HepG2 (cell line): ENCODE data around the gene NCDN. TPM values are rescaled to one million over a fixed set of nuclear protein-coding genes. Genes with fewer than 3 reads are reported as not detected.

Experiments
- GPN1 ChIP-seq: sonication (generic); formaldehyde crosslinking; IDR thresholded peaks from 2 replicates; pipeline ENCODE4 v1.5.1; 2020; ENCODE audit warnings: missing genetic modification reagents, borderline replicate concordance
- KDM4B ChIP-seq: sonication (generic); formaldehyde crosslinking; IDR thresholded peaks from 2 replicates; pipeline ENCODE4 v1.4.0; 2020; ENCODE audit warnings: missing genetic modification reagents
- LCORL ChIP-seq, 2 experiments: fragments of 450-650 bp in 1 of 2; sonication (generic) in 1 of 2; formaldehyde crosslinking in 1 of 2; IDR thresholded peaks; 2 replicates each; pipeline versions ENCODE4 v1.5.0 to v1.6.1; 2017 to 2020; ENCODE audit warnings: antibody characterized with exemption in 1 of 2, missing genetic modification reagents in 1 of 2
- MYC ChIP-seq: sonication (generic); formaldehyde crosslinking; IDR thresholded peaks from 2 replicates; pipeline ENCODE4 v1.9.0; 2021; ENCODE audit warnings: missing genetic modification reagents, borderline replicate concordance
- NFYC ChIP-seq: IDR thresholded peaks from 2 replicates; pipeline ENCODE4 v1.6.1; 2016; ENCODE audit warnings: missing genetic modification reagents, missing compliant biosample characterization
- NR2F2 ChIP-seq: IDR thresholded peaks from 2 replicates; pipeline ENCODE4 v1.6.1; 2012; ENCODE audit warnings: low read depth, inconsistent platforms, borderline replicate concordance
- RFXAP ChIP-seq: sonication (generic); formaldehyde crosslinking; IDR thresholded peaks from 2 replicates; pipeline ENCODE4 v1.4.0; 2020; ENCODE audit warnings: missing genetic modification reagents, borderline replicate concordance
- SIX4 ChIP-seq: sonication (generic); formaldehyde crosslinking; IDR thresholded peaks from 2 replicates; pipeline ENCODE4 v1.4.0; 2020; ENCODE audit warnings: missing genetic modification reagents
- THAP11 ChIP-seq: IDR thresholded peaks from 2 replicates; pipeline ENCODE4 v1.6.1; 2016; ENCODE audit warnings: missing biosample characterization, missing genetic modification reagents
- TP53 ChIP-seq: sonication (generic); formaldehyde crosslinking; conservative IDR thresholded peaks from 2 replicates; pipeline ENCODE4 v1.4.0; 2020; ENCODE audit warnings: missing genetic modification reagents
- YEATS4 ChIP-seq: sonication (generic); formaldehyde crosslinking; IDR thresholded peaks from 2 replicates; pipeline ENCODE4 v1.4.0; 2020; ENCODE audit warnings: missing genetic modification reagents, borderline replicate concordance
- ZNF569 ChIP-seq: sonication (generic); formaldehyde crosslinking; IDR thresholded peaks from 2 replicates; pipeline ENCODE4 v1.5.0; 2020; ENCODE audit warnings: mild to moderate bottlenecking, missing genetic modification reagents, moderate library complexity, borderline replicate concordance
- ZNF607 ChIP-seq: sonication (generic); formaldehyde crosslinking; IDR thresholded peaks from 2 replicates; pipeline ENCODE4 v1.5.1; 2020; ENCODE audit warnings: missing genetic modification reagents, mild to moderate bottlenecking, borderline replicate concordance
- ZNF614 ChIP-seq: IDR thresholded peaks from 2 replicates; pipeline ENCODE4 v1.6.1; 2018; ENCODE audit warnings: missing biosample characterization, missing genetic modification reagents, inconsistent platforms, borderline replicate concordance
- ZNF660 ChIP-seq: sonication (generic); formaldehyde crosslinking; IDR thresholded peaks from 2 replicates; pipeline ENCODE4 v1.5.1; 2020; ENCODE audit warnings: mild to moderate bottlenecking, low read depth, missing genetic modification reagents, borderline replicate concordance
- ZNF749 ChIP-seq: sonication (generic); formaldehyde crosslinking; IDR thresholded peaks from 2 replicates; pipeline ENCODE4 v1.8.0; 2022; ENCODE audit warnings: mild to moderate bottlenecking, missing genetic modification reagents, moderate library complexity, borderline replicate concordance
- polyA plus RNA-seq, 8 experiments: library from polyadenylated mRNA; depleted of rRNA in 3 of 8; stranded (reverse) in 7 of 8; unstranded in 1 of 8; fragments of >200 nt; fragmentation: Illumina TruSeq in 4 of 8; extraction: Trizol in 4 of 8; gene quantifications; 2 replicates each; pipeline versions ENCODE4 v1.2.1 to v1.2.3, GENCODE V29; 2011 to 2016; ENCODE audit warnings: low read depth in 4 of 8, missing spikeins in 1 of 8, mixed read lengths in 1 of 8; ENCODE audit not compliant: insufficient read depth in 1 of 8
- total RNA-seq, 5 experiments: library from RNA; depleted of rRNA; stranded (reverse); fragments of >200 nt; fragmentation: Illumina TruSeq; extraction: Trizol; gene quantifications; 2 replicates each; pipeline ENCODE4 v1.2.3, GENCODE V29; 2016; ENCODE audit warnings: low read depth in 1 of 5
- TF ChIP-seq, protein P1 (sequence below): sonication (generic); formaldehyde crosslinking; IDR thresholded peaks from 2 replicates; pipeline ENCODE4 v1.5.0; 2020; ENCODE audit warnings: mild to moderate bottlenecking, missing genetic modification reagents, borderline replicate concordance
- TF ChIP-seq, protein P2 (sequence below): sonication (generic); formaldehyde crosslinking; IDR thresholded peaks from 2 replicates; pipeline ENCODE4 v1.8.0; 2022; ENCODE audit warnings: missing genetic modification reagents, mild to moderate bottlenecking, borderline replicate concordance
- TF ChIP-seq, protein P3 (sequence below): IDR thresholded peaks from 2 replicates; pipeline ENCODE4 v1.6.1; 2018; ENCODE audit warnings: missing genetic modification reagents
- TF ChIP-seq, protein P4 (sequence below): sonication (generic); formaldehyde crosslinking; IDR thresholded peaks from 2 replicates; pipeline ENCODE4 v1.8.1; 2023; ENCODE audit warnings: mild to moderate bottlenecking, missing genetic modification reagents
- TF ChIP-seq, protein P5 (sequence below): IDR thresholded peaks from 2 replicates; pipeline ENCODE4 v1.6.1; 2016; ENCODE audit warnings: mild to moderate bottlenecking, missing biosample characterization, missing genetic modification reagents

The NCDN gene
- total and polyA plus RNA-seq, 2 of the 13 experiments (the other 11 are each of a cell fraction or from before 2014, with no cell fraction given), result 6.6 to 9.3 TPM

DNA sequence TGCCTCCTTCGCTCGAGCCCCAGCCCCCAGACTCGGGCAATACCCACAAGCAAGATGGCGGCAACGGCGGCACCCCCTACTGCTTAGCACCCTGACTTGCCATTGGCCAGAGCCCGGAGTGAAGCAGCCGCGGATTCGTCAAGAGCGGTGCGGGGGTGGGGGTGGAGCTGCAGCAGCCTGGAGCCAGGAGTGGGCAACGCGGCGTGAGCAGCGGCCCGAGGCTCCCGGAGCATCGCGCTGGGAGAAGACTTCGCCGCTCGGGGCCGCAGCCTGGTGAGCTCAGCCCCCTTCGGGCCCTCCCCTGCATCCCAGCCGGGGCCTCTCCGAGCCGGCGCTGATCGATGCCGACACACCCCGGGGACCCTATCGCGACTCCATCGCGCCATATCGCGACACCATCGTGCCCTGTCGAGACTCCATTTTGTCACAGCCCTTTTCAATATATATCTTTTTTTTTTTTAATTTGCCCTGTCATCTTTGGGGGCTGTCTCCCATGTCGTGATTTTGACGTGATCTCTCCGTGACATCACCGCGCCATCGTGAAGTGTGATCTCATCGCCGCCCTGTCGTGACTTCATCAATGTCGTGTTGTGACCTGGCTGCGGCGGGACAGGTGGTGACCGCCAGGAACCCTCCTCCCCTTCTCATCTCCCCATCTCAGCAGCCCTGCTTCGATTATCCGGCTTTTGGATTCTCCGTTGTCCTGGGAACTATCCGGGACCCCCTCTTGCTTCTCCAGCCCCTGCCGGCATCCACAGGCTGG is at the start of gene NCDN (continued):
- TF ChIP-seq SIX4 (CRISPR knock-in tag) (no peak), ZNF749 (CRISPR knock-in tag) (0 out of 2 replicates have a peak, but pooled peaks have one; percentile 59), NR2F2 (no peak), ZNF569 (CRISPR knock-in tag) (no peak), NFYC (CRISPR knock-in tag) (peak; percentile 100), THAP11 (peak; percentile 90), ZNF607 (CRISPR knock-in tag) (0 out of 2 replicates have a peak, but pooled peaks have one; percentile 36), RFXAP (no peak), TP53 (CRISPR knock-in tag) (peak; percentile 50; the same call in 1 of the 2 replicates), YEATS4 (CRISPR knock-in tag) (peak; percentile 57; the same call in 1 of the 2 replicates), KDM4B (CRISPR knock-in tag) (0 out of 2 replicates have a peak, but pooled peaks have one; percentile 56), ZNF660 (CRISPR knock-in tag) (no peak; the same call in 1 of the 2 replicates), ZNF614 (CRISPR knock-in tag) (no peak), LCORL (IDR thresholded peaks at IDR 0.05) (no peak), LCORL (CRISPR knock-in tag; IDR thresholded peaks at IDR 0.05) (no peak), MYC (CRISPR knock-in tag) (peak; percentile 83), GPN1 (CRISPR knock-in tag) (no peak)
- TF ChIP-seq, protein P1, sequence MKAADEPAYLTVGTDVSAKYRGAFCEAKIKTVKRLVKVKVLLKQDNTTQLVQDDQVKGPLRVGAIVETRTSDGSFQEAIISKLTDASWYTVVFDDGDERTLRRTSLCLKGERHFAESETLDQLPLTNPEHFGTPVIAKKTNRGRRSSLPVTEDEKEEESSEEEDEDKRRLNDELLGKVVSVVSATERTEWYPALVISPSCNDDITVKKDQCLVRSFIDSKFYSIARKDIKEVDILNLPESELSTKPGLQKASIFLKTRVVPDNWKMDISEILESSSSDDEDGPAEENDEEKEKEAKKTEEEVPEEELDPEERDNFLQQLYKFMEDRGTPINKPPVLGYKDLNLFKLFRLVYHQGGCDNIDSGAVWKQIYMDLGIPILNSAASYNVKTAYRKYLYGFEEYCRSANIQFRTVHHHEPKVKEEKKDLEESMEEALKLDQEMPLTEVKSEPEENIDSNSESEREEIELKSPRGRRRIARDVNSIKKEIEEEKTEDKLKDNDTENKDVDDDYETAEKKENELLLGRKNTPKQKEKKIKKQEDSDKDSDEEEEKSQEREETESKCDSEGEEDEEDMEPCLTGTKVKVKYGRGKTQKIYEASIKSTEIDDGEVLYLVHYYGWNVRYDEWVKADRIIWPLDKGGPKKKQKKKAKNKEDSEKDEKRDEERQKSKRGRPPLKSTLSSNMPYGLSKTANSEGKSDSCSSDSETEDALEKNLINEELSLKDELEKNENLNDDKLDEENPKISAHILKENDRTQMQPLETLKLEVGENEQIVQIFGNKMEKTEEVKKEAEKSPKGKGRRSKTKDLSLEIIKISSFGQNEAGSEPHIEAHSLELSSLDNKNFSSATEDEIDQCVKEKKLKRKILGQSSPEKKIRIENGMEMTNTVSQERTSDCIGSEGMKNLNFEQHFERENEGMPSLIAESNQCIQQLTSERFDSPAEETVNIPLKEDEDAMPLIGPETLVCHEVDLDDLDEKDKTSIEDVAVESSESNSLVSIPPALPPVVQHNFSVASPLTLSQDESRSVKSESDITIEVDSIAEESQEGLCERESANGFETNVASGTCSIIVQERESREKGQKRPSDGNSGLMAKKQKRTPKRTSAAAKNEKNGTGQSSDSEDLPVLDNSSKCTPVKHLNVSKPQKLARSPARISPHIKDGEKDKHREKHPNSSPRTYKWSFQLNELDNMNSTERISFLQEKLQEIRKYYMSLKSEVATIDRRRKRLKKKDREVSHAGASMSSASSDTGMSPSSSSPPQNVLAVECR (CRISPR knock-in tag), result peak; percentile 49; the same call in 1 of the 2 replicates
- TF ChIP-seq, protein P2, sequence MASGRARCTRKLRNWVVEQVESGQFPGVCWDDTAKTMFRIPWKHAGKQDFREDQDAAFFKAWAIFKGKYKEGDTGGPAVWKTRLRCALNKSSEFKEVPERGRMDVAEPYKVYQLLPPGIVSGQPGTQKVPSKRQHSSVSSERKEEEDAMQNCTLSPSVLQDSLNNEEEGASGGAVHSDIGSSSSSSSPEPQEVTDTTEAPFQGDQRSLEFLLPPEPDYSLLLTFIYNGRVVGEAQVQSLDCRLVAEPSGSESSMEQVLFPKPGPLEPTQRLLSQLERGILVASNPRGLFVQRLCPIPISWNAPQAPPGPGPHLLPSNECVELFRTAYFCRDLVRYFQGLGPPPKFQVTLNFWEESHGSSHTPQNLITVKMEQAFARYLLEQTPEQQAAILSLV (CRISPR knock-in tag), result peak; percentile 51; the same call in 1 of the 2 replicates
- TF ChIP-seq, protein P3, sequence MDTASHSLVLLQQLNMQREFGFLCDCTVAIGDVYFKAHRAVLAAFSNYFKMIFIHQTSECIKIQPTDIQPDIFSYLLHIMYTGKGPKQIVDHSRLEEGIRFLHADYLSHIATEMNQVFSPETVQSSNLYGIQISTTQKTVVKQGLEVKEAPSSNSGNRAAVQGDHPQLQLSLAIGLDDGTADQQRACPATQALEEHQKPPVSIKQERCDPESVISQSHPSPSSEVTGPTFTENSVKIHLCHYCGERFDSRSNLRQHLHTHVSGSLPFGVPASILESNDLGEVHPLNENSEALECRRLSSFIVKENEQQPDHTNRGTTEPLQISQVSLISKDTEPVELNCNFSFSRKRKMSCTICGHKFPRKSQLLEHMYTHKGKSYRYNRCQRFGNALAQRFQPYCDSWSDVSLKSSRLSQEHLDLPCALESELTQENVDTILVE (CRISPR knock-in tag), result peak; percentile 41; the same call in 1 of the 2 replicates
- TF ChIP-seq, protein P4, sequence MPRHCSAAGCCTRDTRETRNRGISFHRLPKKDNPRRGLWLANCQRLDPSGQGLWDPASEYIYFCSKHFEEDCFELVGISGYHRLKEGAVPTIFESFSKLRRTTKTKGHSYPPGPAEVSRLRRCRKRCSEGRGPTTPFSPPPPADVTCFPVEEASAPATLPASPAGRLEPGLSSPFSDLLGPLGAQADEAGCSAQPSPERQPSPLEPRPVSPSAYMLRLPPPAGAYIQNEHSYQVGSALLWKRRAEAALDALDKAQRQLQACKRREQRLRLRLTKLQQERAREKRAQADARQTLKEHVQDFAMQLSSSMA (CRISPR knock-in tag), result no peak
- TF ChIP-seq, protein P5, sequence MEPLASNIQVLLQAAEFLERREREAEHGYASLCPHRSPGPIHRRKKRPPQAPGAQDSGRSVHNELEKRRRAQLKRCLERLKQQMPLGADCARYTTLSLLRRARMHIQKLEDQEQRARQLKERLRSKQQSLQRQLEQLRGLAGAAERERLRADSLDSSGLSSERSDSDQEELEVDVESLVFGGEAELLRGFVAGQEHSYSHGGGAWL, result peak; percentile 46
